HepG2 (cell line): Measurements from ENCODE around the gene LYSMD3. TPM values are rescaled to one million over a fixed set of nuclear protein-coding genes. Genes with fewer than 3 reads are reported as not detected.

Source experiments
- BCL3 ChIP-seq: sonication (generic); formaldehyde crosslinking; IDR thresholded peaks from 2 replicates; pipeline ENCODE4 v1.5.1; 2020; ENCODE audit warnings: mild to moderate bottlenecking, missing genetic modification reagents, moderate library complexity
- HINFP ChIP-seq: sonication (generic); formaldehyde crosslinking; IDR thresholded peaks from 2 replicates; pipeline ENCODE4 v1.4.0; 2020; ENCODE audit warnings: low read depth, mild to moderate bottlenecking, missing genetic modification reagents
- HIVEP1 ChIP-seq: sonication (generic); formaldehyde crosslinking; IDR thresholded peaks from 2 replicates; pipeline ENCODE4 v1.4.0; 2020; ENCODE audit warnings: mild to moderate bottlenecking, missing genetic modification reagents
- MAFG ChIP-seq: sonication (generic); formaldehyde crosslinking; IDR thresholded peaks from 2 replicates; pipeline ENCODE4 v1.5.1; 2020; ENCODE audit warnings: mild to moderate bottlenecking, missing genetic modification reagents
- MTA1 ChIP-seq: sonication (generic); formaldehyde crosslinking; IDR thresholded peaks from 2 replicates; pipeline ENCODE4 v1.4.0; 2020; ENCODE audit warnings: missing genetic modification reagents, mild to moderate bottlenecking, borderline replicate concordance
- MYPOP ChIP-seq: sonication (generic); formaldehyde crosslinking; IDR thresholded peaks from 2 replicates; pipeline ENCODE4 v1.8.1; 2023; ENCODE audit warnings: mild to moderate bottlenecking, moderate library complexity, missing genetic modification reagents
- MZF1 ChIP-seq: sonication (generic); formaldehyde crosslinking; IDR thresholded peaks from 2 replicates; pipeline ENCODE4 v1.8.1; 2023; ENCODE audit warnings: mild to moderate bottlenecking, missing genetic modification reagents, borderline replicate concordance
- NFRKB ChIP-seq: fragments of 450-650 bp; IDR thresholded peaks from 2 replicates; pipeline ENCODE4 v1.6.1; 2017
- NR2C2 ChIP-seq: sonication (generic); formaldehyde crosslinking; IDR thresholded peaks from 2 replicates; pipeline ENCODE4 v1.4.0; 2020; ENCODE audit warnings: missing genetic modification reagents, mild to moderate bottlenecking, moderate library complexity, borderline replicate concordance
- PCBP1 ChIP-seq: fragments of 200-400 bp; formaldehyde crosslinking; IDR thresholded peaks from 2 replicates; pipeline ENCODE4 v1.6.1; 2017; ENCODE audit warnings: mild to moderate bottlenecking, low read depth, low read length, borderline replicate concordance
- PLSCR1 ChIP-seq: sonication (generic); formaldehyde crosslinking; IDR thresholded peaks from 2 replicates; pipeline ENCODE4 v1.5.0; 2020; ENCODE audit warnings: missing genetic modification reagents, mild to moderate bottlenecking, borderline replicate concordance
- RNF219 ChIP-seq: sonication (generic); formaldehyde crosslinking; IDR thresholded peaks from 2 replicates; pipeline ENCODE4 v1.5.0; 2020; ENCODE audit warnings: mild to moderate bottlenecking, missing genetic modification reagents
- YEATS4 ChIP-seq: sonication (generic); formaldehyde crosslinking; IDR thresholded peaks from 2 replicates; pipeline ENCODE4 v1.4.0; 2020; ENCODE audit warnings: missing genetic modification reagents, borderline replicate concordance
- ZNF230 ChIP-seq: sonication (generic); formaldehyde crosslinking; IDR thresholded peaks from 2 replicates; pipeline ENCODE4 v1.4.0; 2020; ENCODE audit warnings: mild to moderate bottlenecking, missing genetic modification reagents
- ZNF275 ChIP-seq: sonication (generic); formaldehyde crosslinking; IDR thresholded peaks from 2 replicates; pipeline ENCODE4 v1.8.0; 2022; ENCODE audit warnings: missing genetic modification reagents, mild to moderate bottlenecking, inconsistent platforms, borderline replicate concordance
- ZXDC ChIP-seq: sonication (generic); formaldehyde crosslinking; IDR thresholded peaks from 2 replicates; pipeline ENCODE4 v1.5.0; 2020; ENCODE audit warnings: mild to moderate bottlenecking, missing genetic modification reagents
- polyA plus RNA-seq, 8 experiments: library from polyadenylated mRNA; depleted of rRNA in 3 of 8; stranded (reverse) in 7 of 8; unstranded in 1 of 8; fragments of >200 nt; fragmentation: Illumina TruSeq in 4 of 8; extraction: Trizol in 4 of 8; gene quantifications; 2 replicates each; pipeline versions ENCODE4 v1.2.1 to v1.2.3, GENCODE V29; 2011 to 2016; ENCODE audit warnings: low read depth in 4 of 8, missing spikeins in 1 of 8, mixed read lengths in 1 of 8; ENCODE audit not compliant: insufficient read depth in 1 of 8
- total RNA-seq, 5 experiments: library from RNA; depleted of rRNA; stranded (reverse); fragments of >200 nt; fragmentation: Illumina TruSeq; extraction: Trizol; gene quantifications; 2 replicates each; pipeline ENCODE4 v1.2.3, GENCODE V29; 2016; ENCODE audit warnings: low read depth in 1 of 5

LYSMD3 gene
- total and polyA plus RNA-seq, 2 of the 13 experiments (the other 11 are each of a cell fraction or from before 2014, with no cell fraction given) = 9.1 to 13.8 TPM

- peak; percentile 66; the same call in 1 of the 2 replicates for TF ChIP-seq BCL3 (CRISPR knock-in tag)
- peak; percentile 89 for TF ChIP-seq HINFP (CRISPR knock-in tag)
- no peak for TF ChIP-seq ZNF275 (CRISPR knock-in tag)
- TF ChIP-seq RNF219 = no peak
- no peak for TF ChIP-seq HIVEP1
- TF ChIP-seq MZF1 (CRISPR knock-in tag) = 0 out of 2 replicates have a peak, but pooled peaks have one; percentile 44
- peak; percentile 79; the same call in 1 of the 2 replicates for TF ChIP-seq YEATS4 (CRISPR knock-in tag)
- TF ChIP-seq MTA1 (CRISPR knock-in tag) = peak; percentile 47; the same call in 1 of the 2 replicates
- TF ChIP-seq ZXDC (CRISPR knock-in tag) = no peak; the same call in 1 of the 2 replicates
- no peak for TF ChIP-seq NFRKB
- peak; percentile 89 for TF ChIP-seq NR2C2 (CRISPR knock-in tag)
- no peak for TF ChIP-seq MAFG (CRISPR knock-in tag)
- no peak for TF ChIP-seq MYPOP (CRISPR knock-in tag)
- TF ChIP-seq PCBP1 = no peak
- no peak; the same call in 1 of the 2 replicates for TF ChIP-seq PLSCR1 (CRISPR knock-in tag)
- peak; percentile 85; the same call in 1 of the 2 replicates for TF ChIP-seq ZNF230
These were observed at the start of gene LYSMD3 (continued) for GRCh38 chr5:90529194-90529938.
